H1 (cell line): Measurements from ENCODE around the gene TTC5. TPM values are rescaled to one million over a fixed set of nuclear protein-coding genes. Genes with fewer than 3 reads are reported as not detected.
A peak's percentile ranks its signal among the peaks of the same experiment; 100 is the strongest.

ENCODE experiments used
- CTCF ChIA-PET: fragments of 300-600 bp; sonication (Branson Sonifier 250); formaldehyde crosslinking; loops from one replicate; lab custom pipeline; 2021; ENCODE audit not compliant: partially characterized antibody; lab: Charles Lee
- POLR2A ChIA-PET: fragments of 300-600 bp; sonication (Branson Sonifier 250); formaldehyde crosslinking; loops from one replicate; lab custom pipeline; 2021; ENCODE audit warnings: inconsistent platforms; ENCODE audit not compliant: partially characterized antibody; lab: Charles Lee
- DNase-seq, 2 experiments: peaks; one replicate each; pipeline versions ENCODE4 v3.0.0 to v3.0.0-alpha.2; 2010 to 2022; ENCODE audit warnings: low spot score in 2 of 2, low read depth in 1 of 2, mixed read lengths in 1 of 2
- FAIRE-seq: peaks from 2 replicates; lab custom pipeline; 2011; peaks lifted over from hg19 to GRCh38; lab: Jason Lieb, UNC
- H2AFZ ChIP-seq: 2 replicates; pipeline ENCODE4 v1.8.1; 2012; ENCODE audit warnings: low read length, inconsistent platforms
- H2AK5ac ChIP-seq: 2 replicates; pipeline ENCODE4 v1.6.1; 2013; ENCODE audit warnings: low read depth, low read length
- H2BK120ac ChIP-seq: replicated peaks from 2 replicates; pipeline ENCODE3; 2013; ENCODE audit warnings: low read depth, low read length, inconsistent platforms
- H2BK12ac ChIP-seq: 2 replicates; pipeline ENCODE4 v1.6.1; 2013; ENCODE audit warnings: low read depth, low read length
- H2BK15ac ChIP-seq: 2 replicates; pipeline ENCODE4 v1.6.1; 2013; ENCODE audit warnings: low read length
- H2BK20ac ChIP-seq: 2 replicates; pipeline ENCODE4 v1.6.1; 2013; ENCODE audit warnings: low read length
- H2BK5ac ChIP-seq: 2 replicates; pipeline ENCODE4 v1.6.1; 2013; ENCODE audit warnings: low read depth, low read length
- H3K14ac ChIP-seq: 2 replicates; pipeline ENCODE4 v1.6.1; 2013; ENCODE audit warnings: inconsistent platforms; ENCODE audit not compliant: insufficient read length
- H3K18ac ChIP-seq: 2 replicates; pipeline ENCODE4 v1.6.1; 2013; ENCODE audit warnings: low read length; ENCODE audit errors: extremely low read depth
- H3K23ac ChIP-seq: 2 replicates; pipeline ENCODE4 v1.6.1; 2013; ENCODE audit warnings: inconsistent platforms; ENCODE audit not compliant: insufficient read length
- H3K23me2 ChIP-seq: 2 replicates; pipeline ENCODE4 v1.6.1; 2013; ENCODE audit warnings: low read depth, low read length
- H3K27ac ChIP-seq: 2 replicates; pipeline ENCODE4 v1.6.1; 2011; ENCODE audit warnings: low read depth, low read length, inconsistent platforms
- H3K27me3 ChIP-seq, 4 experiments: replicated peaks in 1 of 4; 1 replicate in 1 of 4; 2 replicates in 3 of 4; pipeline versions ENCODE4 v1.6.1 to v1.8.1; 2011 to 2013; ENCODE audit warnings: low read length in 3 of 4, mild to moderate bottlenecking in 3 of 4, inconsistent platforms in 2 of 4, mixed read lengths in 2 of 4, moderate library complexity in 1 of 4; ENCODE audit not compliant: control insufficient read depth in 3 of 4, insufficient read depth in 3 of 4; ENCODE audit errors: extremely low read depth in 1 of 4
- H3K36me3 ChIP-seq, 4 experiments: 2 replicates each; pipeline versions ENCODE4 v1.6.1 to v1.8.1; 2011 to 2013; ENCODE audit warnings: mild to moderate bottlenecking in 4 of 4, low read length in 3 of 4, moderate library complexity in 2 of 4, control low read depth in 1 of 4, inconsistent platforms in 1 of 4; ENCODE audit not compliant: insufficient read depth in 4 of 4, control insufficient read depth in 2 of 4
- H3K4ac ChIP-seq: replicated peaks from 2 replicates; pipeline ENCODE3; 2013; ENCODE audit warnings: low read length, low read depth, mixed read lengths, inconsistent platforms; ENCODE audit not compliant: insufficient read length
- H3K4me1 ChIP-seq, 4 experiments: replicated peaks in 1 of 4; 1 replicate in 1 of 4; 2 replicates in 3 of 4; pipeline versions ENCODE4 v1.6.1 to v1.8.1; 2011 to 2013; ENCODE audit warnings: low read length in 3 of 4, inconsistent platforms in 2 of 4, mixed read lengths in 1 of 4; ENCODE audit not compliant: insufficient read depth in 4 of 4, control insufficient read depth in 3 of 4
- H3K4me2 ChIP-seq, 2 experiments: 2 replicates each; pipeline versions ENCODE4 v1.6.1 to v1.8.1; 2011 to 2013; ENCODE audit warnings: low read depth in 2 of 2, low read length in 2 of 2, control low read depth in 1 of 2, inconsistent platforms in 1 of 2, mild to moderate bottlenecking in 1 of 2; ENCODE audit not compliant: insufficient read depth in 1 of 2
- H3K4me3 ChIP-seq, 4 experiments: fragments of 200-600, 300-600 bp in 1 of 4; sonication (generic), shearing (Covaris generic), sonication (Bioruptor Twin) in 1 of 4; 2 replicates each; pipeline versions ENCODE4 v1.5.1 to v1.8.1; 2011 to 2016; ENCODE audit warnings: low read length in 4 of 4, low read depth in 3 of 4, control low read depth in 2 of 4, inconsistent platforms in 2 of 4, mild to moderate bottlenecking in 2 of 4, mixed read lengths in 1 of 4, moderate library complexity in 1 of 4; ENCODE audit not compliant: insufficient read depth in 2 of 4; ENCODE audit errors: extremely low read depth in 1 of 4
- H3K56ac ChIP-seq: replicated peaks from 2 replicates; pipeline ENCODE3; 2013; ENCODE audit warnings: low read depth, mild to moderate bottlenecking, mixed read lengths, low read length, inconsistent platforms; ENCODE audit not compliant: insufficient read length
- H3K79me1 ChIP-seq: 2 replicates; pipeline ENCODE4 v1.6.1; 2013; ENCODE audit warnings: low read depth, low read length, control low read depth
- H3K79me2 ChIP-seq, 2 experiments: 2 replicates each; pipeline versions ENCODE4 v1.6.1 to v1.8.1; 2012 to 2013; ENCODE audit warnings: low read length in 2 of 2, mild to moderate bottlenecking in 2 of 2, inconsistent platforms in 1 of 2; ENCODE audit not compliant: insufficient read depth in 2 of 2, control insufficient read depth in 1 of 2
- H3K9ac ChIP-seq, 4 experiments: replicated peaks in 1 of 4; 1 replicate in 1 of 4; 2 replicates in 3 of 4; pipeline versions ENCODE4 v1.6.1 to v1.8.1; 2011 to 2013; ENCODE audit warnings: low read depth in 3 of 4, low read length in 3 of 4, control low read depth in 2 of 4, mild to moderate bottlenecking in 2 of 4, moderate library complexity in 2 of 4, inconsistent platforms in 1 of 4; ENCODE audit errors: extremely low read depth in 1 of 4
- H3K9me3 ChIP-seq, 2 experiments: 2 replicates each; pipeline versions ENCODE4 v1.6.1 to v1.8.1; 2012 to 2013; ENCODE audit warnings: mild to moderate bottlenecking in 2 of 2, moderate library complexity in 2 of 2, control low read depth in 1 of 2, inconsistent platforms in 1 of 2, low read depth in 1 of 2, low read length in 1 of 2, mixed read lengths in 1 of 2; ENCODE audit not compliant: insufficient read depth in 2 of 2
- H4K20me1 ChIP-seq, 2 experiments: replicated peaks in 1 of 2; 2 replicates each; pipeline versions ENCODE3 to v1.8.1; 2011 to 2013; ENCODE audit warnings: inconsistent platforms in 2 of 2, low read length in 2 of 2, mild to moderate bottlenecking in 1 of 2; ENCODE audit not compliant: insufficient read depth in 2 of 2, control insufficient read depth in 1 of 2
- H4K5ac ChIP-seq: 2 replicates; pipeline ENCODE4 v1.6.1; 2013; ENCODE audit warnings: low read length, low read depth, mixed read lengths, inconsistent platforms; ENCODE audit not compliant: insufficient read length
- H4K8ac ChIP-seq: 2 replicates; pipeline ENCODE4 v1.8.0; 2013; ENCODE audit warnings: mild to moderate bottlenecking, moderate library complexity, low read length, inconsistent platforms; ENCODE audit not compliant: insufficient read depth; ENCODE audit errors: extremely low read depth
- H4K91ac ChIP-seq: replicated peaks from 2 replicates; pipeline ENCODE3; 2013; ENCODE audit warnings: low read length, mixed read lengths, inconsistent platforms; ENCODE audit not compliant: insufficient read length
- CTBP2 ChIP-seq: IDR thresholded peaks from 2 replicates; pipeline ENCODE4 v1.7.0; 2011; ENCODE audit warnings: borderline replicate concordance, mild to moderate bottlenecking, moderate library complexity, mixed read lengths, low read length; ENCODE audit not compliant: insufficient read depth, insufficient read length
- KDM4A ChIP-seq: IDR thresholded peaks from one replicate; pipeline ENCODE4 v1.7.1; 2012; ENCODE audit warnings: low read depth, mild to moderate bottlenecking, moderate library complexity, low read length, inconsistent platforms; ENCODE audit not compliant: severe bottlenecking
- RFX5 ChIP-seq: IDR thresholded peaks from 2 replicates; pipeline ENCODE4 v1.6.1; 2011; ENCODE audit warnings: low read depth, low read length, improper control_type of control experiment, borderline replicate concordance
- RNF2 ChIP-seq: fragments of 200-900, 300-1000 bp; sonication (generic); IDR thresholded peaks from 2 replicates; pipeline ENCODE4 v1.7.1; 2016; ENCODE audit warnings: borderline replicate concordance, low read depth, mild to moderate bottlenecking, antibody characterized with exemption, low read length; ENCODE audit not compliant: poor library complexity, severe bottlenecking; ENCODE audit errors: missing control alignments
- SP2 ChIP-seq: IDR thresholded peaks from 2 replicates; pipeline ENCODE4 v1.6.1; 2012; ENCODE audit warnings: mild to moderate bottlenecking, low read length, inconsistent platforms
- TCF12 ChIP-seq: IDR thresholded peaks from 2 replicates; pipeline ENCODE4 v1.6.1; 2011; ENCODE audit warnings: low read depth, mild to moderate bottlenecking, low read length
- YY1 ChIP-seq: IDR thresholded peaks from 2 replicates; pipeline ENCODE4 v1.6.1; 2011; ENCODE audit warnings: low read depth, mild to moderate bottlenecking, low read length
- WGBS, 2 experiments: shearing (Covaris generic) in 1 of 2; methylation state at CpG; one replicate each; pipeline versions ENCODE4 v1.1.6 to v1.1.7; 2013 to 2015; ENCODE audit warnings: low lambda C conversion rate in 2 of 2, mixed read lengths in 2 of 2, inconsistent platforms in 1 of 2, low coverage in 1 of 2, missing lambda C conversion rate in 1 of 2; ENCODE audit not compliant: insufficient replicate concordance in 2 of 2, insufficient coverage in 1 of 2, insufficient read length in 1 of 2; ENCODE audit errors: extremely low coverage in 1 of 2, missing lambda C conversion rate in 1 of 2; 5-methylcytosine and 5-hydroxymethylcytosine counted together
- polyA plus RNA-seq, 7 experiments: library from polyadenylated mRNA; depleted of rRNA in 3 of 7; stranded (reverse) in 5 of 7; unstranded in 2 of 7; fragments of >200 nt in 5 of 7; fragments of 200-250 nt in 2 of 7; gene quantifications; 1 replicate in 5 of 7; 2 replicates in 1 of 7; 4 replicates in 1 of 7; pipeline versions ENCODE4 v1.2.1 to v1.2.3, GENCODE V29; 2011 to 2013; ENCODE audit warnings: missing spikeins in 2 of 7, mixed read lengths in 2 of 7
- total RNA-seq: library from RNA; stranded (reverse); fragmentation: NEBNext Ultra II Directional; extraction: Animal tissue kit (Norgen Biotek cat#: 25700); gene quantifications from 2 replicates; pipeline ENCODE4 v1.2.1, GENCODE V29; 2021

TTC5 gene
- total and polyA plus RNA-seq, 2 of the 8 experiments (the other 6 are each of a cell fraction or from before 2014, with no cell fraction given), result 9.1 to 18.0 TPM

- Histone ChIP-seq H4K20me1 (peaks cover 0 to 1% of the 10 kb centered on the region in 2 experiments), H3K23me2 (0 out of 2 replicates have a peak, but pooled peaks cover 2% of the 10 kb centered on the region), H3K4ac (no peak overlapping the region), H3K56ac (no peak overlapping the region), H2AFZ (no peak overlapping the region), H2BK120ac (no peak overlapping the region), H3K27me3 (no peaks in the 10 kb centered on the region), H2AK5ac (no peak overlapping the region), H4K91ac (no peak overlapping the region), H2BK5ac (no peak overlapping the region), H3K79me1 (no peaks in the 10 kb centered on the region), H3K36me3 (peaks cover 0 to 4% (median 3%) of the 10 kb centered on the region in 4 experiments; a peak in 4 of 8 replicates)
- CTCF ChIA-PET, result interaction anchor here (0.5 kb wide), 1 partner anchor 16 kb away, joined by 3 read pairs; no protein-coding TSS in a partner anchor
- 85% methylated on average over 7 of the region's 7 CpGs; no CpG with 5 or more reads in 1 of the 2 experiments for WGBS, 2 experiments
- no peak for TF ChIP-seq TCF12
- no peak for TF ChIP-seq RFX5
- no peak for TF ChIP-seq SP2
- TF ChIP-seq KDM4A, result no peak
- no peak for TF ChIP-seq CTBP2
- TF ChIP-seq YY1, result no peak
- TF ChIP-seq RNF2, result no peak
- TF ChIP-seq, all 59 proteins: peak for 0
- Histone ChIP-seq H3K4me2 (no peak overlapping the region; a peak in 1 of 4 replicates), H2BK15ac (no peak overlapping the region), H3K14ac (no peak overlapping the region), H3K18ac (no peak overlapping the region), H3K23ac (no peak overlapping the region), H3K4me3 (no peak overlapping the region), H4K8ac (no peak overlapping the region), H3K4me1 (peaks cover 0 to 3% (median 0%) of the 10 kb centered on the region in 4 experiments; a peak in 3 of 7 replicates), H4K5ac (no peak overlapping the region), H3K9ac (no peak overlapping the region), H3K79me2 (peaks cover 23 to 44% of the 10 kb centered on the region in 2 experiments), H2BK12ac (peak overlapping the region; percentile 82; the same call in 1 of the 2 replicates), H3K27ac (no peak overlapping the region), H2BK20ac (no peak overlapping the region), H3K9me3 (no peaks in the 10 kb centered on the region)
- DNase-seq, result no peak
- FAIRE-seq, result no peak
- POLR2A ChIA-PET, result interaction anchor here (0.6 to 10.1 kb wide), 10 partner anchors 8 to 294 kb away, joined by 3 to 215 read pairs (median 3); partner anchors contain the start of genes APEX1 and PARP2
These were observed 28.3 kb upstream of the TTC5 start for GRCh38 chr14:20334017-20334416.
